ENCODE measurements around the gene RBM45.

The RBM45 gene

GRCh38 chr2:178157574-178157973 lies 45.3 kb downstream of the RBM45 start:
- Mint-ChIP-seq H3K27ac (no peak overlapping the region), H3K9me3 (peaks cover 10% of the 10 kb centered on the region), H3K36me3 (ENCODE audit: low read depth) (no peaks in the 10 kb centered on the region), H3K4me3 (no peak overlapping the region), H3K27me3 (no peaks in the 10 kb centered on the region), H3K4me1 (ENCODE audit: low read depth) (peaks cover 5% of the 10 kb centered on the region)
- intact Hi-C loops (cut with micrococcal nuclease) = no loop called here

GRCh38 chr2:178159966-178160365 lies 47.7 kb downstream of the RBM45 start:
- Mint-ChIP-seq H3K9me3 (peaks cover 8% of the 10 kb centered on the region), H3K4me3 (no peak overlapping the region), H3K36me3 (ENCODE audit: low read depth) (no peaks in the 10 kb centered on the region), H3K27me3 (no peaks in the 10 kb centered on the region), H3K27ac (no peak overlapping the region), H3K4me1 (ENCODE audit: low read depth) (peaks cover 11% of the 10 kb centered on the region)
- intact Hi-C loops (cut with micrococcal nuclease) = no loop called here

- no peak overlapping the region for H3K27ac Mint-ChIP-seq
- no peak overlapping the region for H3K4me3 Mint-ChIP-seq
- peaks cover 1% of the 10 kb centered on the region for H3K9me3 Mint-ChIP-seq
- H3K36me3 Mint-ChIP-seq (ENCODE audit: low read depth) = no peaks in the 10 kb centered on the region
- intact Hi-C loops (cut with micrococcal nuclease) = no loop called here
- no peaks in the 10 kb centered on the region for H3K27me3 Mint-ChIP-seq
- H3K4me1 Mint-ChIP-seq (ENCODE audit: low read depth) = peaks cover 11% of the 10 kb centered on the region
Observed at GRCh38 chr2:178160601-178161000, 48.4 kb downstream of the RBM45 start.

- intact Hi-C loops (cut with micrococcal nuclease) = no loop called here
- no peak overlapping the region for H3K27ac Mint-ChIP-seq
- no peaks in the 10 kb centered on the region for H3K9me3 Mint-ChIP-seq
- no peaks in the 10 kb centered on the region for H3K36me3 Mint-ChIP-seq (ENCODE audit: low read depth)
- H3K27me3 Mint-ChIP-seq = no peaks in the 10 kb centered on the region
- no peak overlapping the region for H3K4me3 Mint-ChIP-seq
- peaks cover 7% of the 10 kb centered on the region for H3K4me1 Mint-ChIP-seq (ENCODE audit: low read depth)
Observed at GRCh38 chr2:178163395-178163794, 51.2 kb downstream of the RBM45 start.

- Mint-ChIP-seq H3K36me3 (ENCODE audit: low read depth) (no peaks in the 10 kb centered on the region), H3K4me1 (ENCODE audit: low read depth) (peaks cover 7% of the 10 kb centered on the region), H3K4me3 (no peak overlapping the region), H3K27me3 (no peaks in the 10 kb centered on the region), H3K9me3 (no peaks in the 10 kb centered on the region), H3K27ac (no peak overlapping the region)
- intact Hi-C loops (cut with micrococcal nuclease) = no loop called here
Observed at GRCh38 chr2:178163911-178164310, 51.7 kb downstream of the RBM45 start.

GRCh38 chr2:178173657-178174056 lies 61.4 kb downstream of the RBM45 start:
- intact Hi-C loops (cut with micrococcal nuclease) = no loop called here
- Mint-ChIP-seq H3K36me3 (ENCODE audit: low read depth) (no peaks in the 10 kb centered on the region), H3K27ac (no peak overlapping the region), H3K27me3 (peaks cover 1% of the 10 kb centered on the region), H3K4me1 (ENCODE audit: low read depth) (no peaks in the 10 kb centered on the region), H3K9me3 (no peaks in the 10 kb centered on the region), H3K4me3 (no peak overlapping the region)

- Mint-ChIP-seq H3K36me3 (ENCODE audit: low read depth) (no peaks in the 10 kb centered on the region), H3K9me3 (no peaks in the 10 kb centered on the region), H3K27me3 (peaks cover 1% of the 10 kb centered on the region), H3K27ac (no peak overlapping the region), H3K4me1 (ENCODE audit: low read depth) (no peaks in the 10 kb centered on the region), H3K4me3 (no peak overlapping the region)
- intact Hi-C loops (cut with micrococcal nuclease) = no loop called here
Observed at GRCh38 chr2:178177066-178177679, 64.9 kb downstream of the RBM45 start.
